ENCODE measurements around the gene ME3. TPM values are rescaled to one million over a fixed set of nuclear protein-coding genes. Genes with fewer than 3 reads are reported as not detected.
"Not testable (repeated sequence)": the region's sequence is repeated elsewhere in the genome, so short reads cannot be mapped to it uniquely, and the experiment has no call there.

The ME3 gene
- total RNA-seq, 1 donor from 2014 or later = 33.4 TPM

DNA sequence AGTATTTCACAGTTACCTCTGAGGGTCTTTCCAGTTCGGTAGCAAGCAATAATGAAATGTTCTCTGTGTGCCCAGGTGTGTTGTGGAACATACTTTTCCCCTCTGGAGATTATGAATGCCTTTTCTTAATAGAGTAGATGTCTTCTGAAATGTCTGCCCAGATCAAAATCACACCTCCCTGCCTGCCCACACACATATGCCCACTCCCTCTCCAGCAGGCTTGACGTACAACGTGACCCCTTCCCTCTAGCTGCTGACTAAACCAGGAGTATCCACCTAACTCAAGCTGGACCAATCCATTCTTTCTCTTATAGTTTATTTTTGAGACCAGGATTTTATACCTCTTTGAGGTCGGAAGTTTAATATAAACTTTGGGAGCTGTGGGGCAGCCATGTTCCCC, 48.7 kb downstream of the ME3 start:
- H3K27me3 ChIP-seq (ENCODE audit: low read depth) = no peaks in the 10 kb centered on the region
- peaks cover 86% of the 10 kb centered on the region for H3K4me1 ChIP-seq
- H3K9me3 ChIP-seq (replicated peaks) = no peaks in the 10 kb centered on the region
- H3K36me3 ChIP-seq = no peaks in the 10 kb centered on the region
- intact Hi-C loops (cut with micrococcal nuclease) = no loop called here
- no peak overlapping the region for H3K4me3 ChIP-seq
- DNase-seq = no peak
- no peak for TF ChIP-seq CTCF (IDR thresholded peaks at IDR 0.05; ENCODE audit: borderline replicate concordance)
- peak overlapping the region; percentile 76 for H3K27ac ChIP-seq (replicated peaks)

- Histone ChIP-seq H3K4me1 (peaks cover 80% of the 10 kb centered on the region), H3K9me3 (replicated peaks) (no peaks in the 10 kb centered on the region), H3K36me3 (no peaks in the 10 kb centered on the region), H3K27ac (replicated peaks) (no peak overlapping the region), H3K27me3 (ENCODE audit: low read depth) (no peaks in the 10 kb centered on the region), H3K4me3 (no peak overlapping the region)
- intact Hi-C loops (cut with micrococcal nuclease) = no loop called here
- DNase-seq = no peak
- no peak for TF ChIP-seq CTCF (IDR thresholded peaks at IDR 0.05; ENCODE audit: borderline replicate concordance)
These were observed 49.3 kb downstream of the ME3 start for GRCh38 chr11:86623041-86623621.

DNA sequence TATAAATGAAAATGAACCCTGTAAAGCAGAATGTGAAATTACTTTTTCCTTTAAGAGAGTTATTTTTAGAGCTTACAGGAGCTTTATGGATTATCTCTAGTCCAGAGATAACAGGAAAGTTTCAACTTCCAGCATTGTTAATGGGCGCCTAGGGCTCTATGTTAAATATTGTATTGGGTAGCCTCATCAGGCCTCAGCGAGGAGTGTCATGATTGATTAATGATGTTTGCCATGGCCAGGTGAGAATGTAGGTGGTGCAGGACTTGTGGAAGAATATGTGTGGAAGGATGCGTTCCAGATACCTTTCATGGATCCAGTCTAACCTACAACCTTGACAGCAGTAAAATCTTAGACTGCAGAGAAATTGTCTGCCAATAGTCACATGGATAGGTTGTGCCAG, 50.6 kb downstream of the ME3 start:
- DNase-seq = no peak
- Histone ChIP-seq H3K27ac (replicated peaks) (peak overlapping the region; percentile 72), H3K4me3 (no peak overlapping the region), H3K27me3 (ENCODE audit: low read depth) (no peaks in the 10 kb centered on the region), H3K36me3 (no peaks in the 10 kb centered on the region), H3K9me3 (replicated peaks) (no peaks in the 10 kb centered on the region), H3K4me1 (peaks cover 67% of the 10 kb centered on the region)
- TF ChIP-seq CTCF (IDR thresholded peaks at IDR 0.05; ENCODE audit: borderline replicate concordance) = no peak
- intact Hi-C loops (cut with micrococcal nuclease) = no loop called here

GRCh38 chr11:86620891-86621521, 51.4 kb downstream of the ME3 start:
- Histone ChIP-seq H3K4me3 (no peak overlapping the region), H3K9me3 (replicated peaks) (no peaks in the 10 kb centered on the region), H3K27me3 (ENCODE audit: low read depth) (no peaks in the 10 kb centered on the region), H3K4me1 (peaks cover 59% of the 10 kb centered on the region), H3K36me3 (no peaks in the 10 kb centered on the region), H3K27ac (replicated peaks) (peak overlapping the region; percentile 72)
- no peak for DNase-seq
- no peak for TF ChIP-seq CTCF (IDR thresholded peaks at IDR 0.05; ENCODE audit: borderline replicate concordance)
- intact Hi-C loops (cut with micrococcal nuclease) = no loop called here

DNA sequence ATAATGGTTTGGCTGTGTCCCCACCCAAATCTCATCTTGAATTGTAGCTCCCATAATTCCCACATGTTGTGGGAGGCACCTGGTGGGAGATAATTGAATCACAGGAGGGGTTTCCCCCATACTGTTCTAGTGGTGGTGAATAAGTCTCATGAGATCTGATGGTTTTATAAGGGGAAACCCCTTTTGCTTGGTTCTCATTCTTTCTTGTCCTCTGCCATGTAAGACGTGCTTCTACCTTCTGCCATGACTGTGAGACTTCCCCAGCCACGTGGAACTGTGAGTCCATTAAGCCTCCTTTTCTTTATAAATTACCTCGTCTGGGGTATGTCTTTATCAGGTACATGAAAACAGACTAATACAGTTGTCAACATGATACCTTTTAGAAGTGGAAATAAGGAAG, 53.0 kb downstream of the ME3 start:
- not testable (repeated sequence) for DNase-seq; H3K36me3 ChIP-seq; H3K27me3 ChIP-seq (ENCODE audit: low read depth); H3K9me3 ChIP-seq (replicated peaks); H3K4me3 ChIP-seq
- intact Hi-C loops (cut with micrococcal nuclease) = loop anchor here (10.0 kb wide), 1 partner anchor 165 kb away; no protein-coding TSS in a partner anchor
- Histone ChIP-seq H3K27ac (replicated peaks) (peak overlapping the region; percentile 72), H3K4me1 (peaks cover 43% of the 10 kb centered on the region)

- Histone ChIP-seq H3K9me3 (replicated peaks) (peaks cover 8% of the 10 kb centered on the region), H3K36me3 (no peaks in the 10 kb centered on the region), H3K4me1 (peaks cover 24% of the 10 kb centered on the region), H3K27me3 (ENCODE audit: low read depth) (no peaks in the 10 kb centered on the region), H3K4me3 (no peak overlapping the region), H3K27ac (replicated peaks) (no peak overlapping the region)
- intact Hi-C loops (cut with micrococcal nuclease) = loop anchor here (10.0 kb wide), 1 partner anchor 163 kb away; no protein-coding TSS in a partner anchor
- TF ChIP-seq CTCF (IDR thresholded peaks at IDR 0.05; ENCODE audit: borderline replicate concordance) = no peak
- DNase-seq = no peak
These were observed 54.9 kb downstream of the ME3 start for GRCh38 chr11:86617502-86617901.
